HepG2 (cell line): ENCODE results near the gene PRKG1. TPM values are rescaled to one million over a fixed set of nuclear protein-coding genes. Genes with fewer than 3 reads are reported as not detected.

Experiments
- ATAC-seq: fragments of 200-7000 bp; cut with Tn5 transposase; 3 replicates; pipeline ENCODE4 v1.9.1; 2020; ENCODE audit warnings: mild to moderate bottlenecking, moderate library complexity
- BruUV-seq: library from RNA; stranded (reverse); fragments of 400-500 nt; replicated peaks from 2 replicates; lab custom pipeline; 2021; lab: Mats Ljungman, UMichigan
- CTCF ChIA-PET: fragments of 300-600 bp; formaldehyde crosslinking; extraction: SDS; loops from one replicate; lab custom pipeline; 2021; ENCODE audit warnings: low total read pairs, inconsistent platforms, low intra/inter-chr PET ratio; lab: Yijun Ruan, JAX
- POLR2A ChIA-PET: fragments of 350-600 bp; sonication (Branson Sonifier 250); formaldehyde crosslinking; loops from one replicate; lab custom pipeline; 2020; ENCODE audit warnings: antibody characterized with exemption, inconsistent platforms; lab: Yijun Ruan, JAX
- DNase-seq: peaks from one replicate; pipeline ENCODE4 v3.0.0-alpha.2; 2015; ENCODE audit warnings: low spot score
- FAIRE-seq: peaks from 3 replicates; lab custom pipeline; 2011; peaks lifted over from hg19 to GRCh38; lab: Jason Lieb, UNC
- H2AFZ ChIP-seq: one replicate; pipeline ENCODE4 v1.6.1; 2011; ENCODE audit warnings: low read length, inconsistent platforms
- H3K27ac ChIP-seq: fragments of 300-600 bp; 3 replicates; pipeline ENCODE4 v1.8.0; 2011; ENCODE audit warnings: mixed run types, mild to moderate bottlenecking, mixed read lengths, low read length, inconsistent platforms; ENCODE audit not compliant: insufficient read depth; ENCODE audit errors: extremely low read length
- H3K27me3 ChIP-seq, 2 experiments: fragments of 200-600 bp in 1 of 2; 2 replicates in 1 of 2; 3 replicates in 1 of 2; pipeline versions ENCODE4 v1.6.0 to v1.8.0; 2011; ENCODE audit warnings: low read length in 2 of 2, mild to moderate bottlenecking in 2 of 2, moderate library complexity in 2 of 2, inconsistent platforms in 1 of 2; ENCODE audit not compliant: insufficient read depth in 2 of 2, control insufficient read depth in 1 of 2
- H3K36me3 ChIP-seq, 2 experiments: fragments of 200-600 bp in 1 of 2; replicated peaks in 1 of 2; 2 replicates in 1 of 2; 3 replicates in 1 of 2; pipeline versions ENCODE4 v1.5.1 to v1.8.0; 2011; ENCODE audit warnings: low read length in 2 of 2, inconsistent platforms in 1 of 2; ENCODE audit not compliant: insufficient read depth in 2 of 2, control insufficient read depth in 1 of 2
- H3K4me1 ChIP-seq: 2 replicates; pipeline ENCODE4 v1.5.1; 2012; ENCODE audit warnings: low read length, inconsistent platforms; ENCODE audit not compliant: insufficient read depth
- H3K4me2 ChIP-seq: 2 replicates; pipeline ENCODE4 v1.6.0; 2011; ENCODE audit warnings: low read depth, low read length, inconsistent platforms
- H3K4me3 ChIP-seq, 3 experiments: fragments of 200-600 bp in 1 of 3; sonication (generic), shearing (Covaris generic) in 1 of 3; replicated peaks in 1 of 3; 2 replicates each; pipeline ENCODE4 v1.5.1; 2011 to 2016; ENCODE audit warnings: low read length in 3 of 3, inconsistent platforms in 2 of 3, low read depth in 2 of 3, mild to moderate bottlenecking in 2 of 3, control low read depth in 1 of 3, mixed read lengths in 1 of 3; ENCODE audit not compliant: insufficient read depth in 1 of 3
- H3K79me2 ChIP-seq: one replicate; pipeline ENCODE4 v1.6.1; 2011; ENCODE audit warnings: low read length, inconsistent platforms; ENCODE audit not compliant: insufficient read depth
- H3K9ac ChIP-seq: 2 replicates; pipeline ENCODE4 v1.6.0; 2011; ENCODE audit warnings: mild to moderate bottlenecking, low read depth, low read length, inconsistent platforms; ENCODE audit not compliant: insufficient read depth
- H3K9me3 ChIP-seq: 2 replicates; pipeline ENCODE4 v1.5.1; 2012; ENCODE audit warnings: mild to moderate bottlenecking, low read length
- H4K20me1 ChIP-seq: 2 replicates; pipeline ENCODE4 v1.6.0; 2011; ENCODE audit warnings: inconsistent platforms, mild to moderate bottlenecking, low read length, moderate library complexity; ENCODE audit not compliant: insufficient read depth
- ARID4A ChIP-seq: sonication (generic); formaldehyde crosslinking; IDR thresholded peaks from 2 replicates; pipeline ENCODE4 v1.5.0; 2020; ENCODE audit warnings: mild to moderate bottlenecking, missing genetic modification reagents, borderline replicate concordance
- CAMTA2 ChIP-seq: sonication (generic); formaldehyde crosslinking; IDR thresholded peaks from 2 replicates; pipeline ENCODE4 v1.4.0; 2020; ENCODE audit warnings: mild to moderate bottlenecking, missing genetic modification reagents, borderline replicate concordance
- CHD4 ChIP-seq: fragments of 200-600 bp; sonication (generic); IDR thresholded peaks from 2 replicates; pipeline ENCODE4 v1.7.0; 2017; ENCODE audit warnings: mild to moderate bottlenecking, low read length, borderline replicate concordance
- MXD3 ChIP-seq: IDR thresholded peaks from 2 replicates; pipeline ENCODE4 v1.6.1; 2016; ENCODE audit warnings: mild to moderate bottlenecking, missing biosample characterization, missing genetic modification reagents
- NR1H2 ChIP-seq: sonication (generic); formaldehyde crosslinking; IDR thresholded peaks from 2 replicates; pipeline ENCODE4 v1.8.1; 2022; ENCODE audit warnings: low read depth, missing genetic modification reagents, borderline replicate concordance
- RBFOX2 ChIP-seq: fragments of 200-400 bp; formaldehyde crosslinking; IDR thresholded peaks from 2 replicates; pipeline ENCODE4 v1.6.1; 2017; ENCODE audit warnings: low read depth, mild to moderate bottlenecking, low read length
- SP1 ChIP-seq, 2 experiments: fragments of 450-650 bp in 1 of 2; sonication (generic) in 1 of 2; formaldehyde crosslinking in 1 of 2; IDR thresholded peaks; 2 replicates each; pipeline versions ENCODE4 v1.4.0 to v1.6.1; 2016 to 2020; ENCODE audit warnings: missing genetic modification reagents in 1 of 2
- SUZ12 ChIP-seq: fragments of 150-350 bp; IDR thresholded peaks from 2 replicates; pipeline ENCODE4 v1.6.1; 2014; ENCODE audit warnings: low read depth, low read length
- TFDP2 ChIP-seq: sonication (generic); formaldehyde crosslinking; IDR thresholded peaks from 2 replicates; pipeline ENCODE4 v1.4.0; 2020; ENCODE audit warnings: missing genetic modification reagents
- ZNF12 ChIP-seq: sonication (generic); formaldehyde crosslinking; IDR thresholded peaks from 2 replicates; pipeline ENCODE4 v1.5.0; 2020; ENCODE audit warnings: missing genetic modification reagents
- ZNF317 ChIP-seq: sonication (generic); formaldehyde crosslinking; IDR thresholded peaks from 2 replicates; pipeline ENCODE4 v1.5.0; 2020; ENCODE audit warnings: mild to moderate bottlenecking, missing genetic modification reagents
- ZNF740 ChIP-seq: sonication (generic); formaldehyde crosslinking; IDR thresholded peaks from 2 replicates; pipeline ENCODE4 v1.4.0; 2020; ENCODE audit warnings: missing genetic modification reagents
- ZNF773 ChIP-seq: sonication (generic); formaldehyde crosslinking; IDR thresholded peaks from 2 replicates; pipeline ENCODE4 v1.4.0; 2020; ENCODE audit warnings: missing genetic modification reagents, borderline replicate concordance
- WGBS: methylation state at CpG from one replicate; pipeline ENCODE4 v1.1.6; 2017; ENCODE audit warnings: low lambda C conversion rate; 5-methylcytosine and 5-hydroxymethylcytosine counted together
- in situ Hi-C: cut with HindIII; loops from 2 replicates; pipeline ENCODE4 v1.10.0; 2017; ENCODE audit warnings: low pct_unique_long_range_greater_than_20kb; ENCODE audit not compliant: extremely low pct_ligation_motif_present
- intact Hi-C: fragments of 100-400 bp; cut with micrococcal nuclease; formaldehyde crosslinking; loops from one replicate; pipeline ENCODE4 v1.10.0; 2022; ENCODE audit not compliant: unreplicated experiment
- polyA plus RNA-seq, 8 experiments: library from polyadenylated mRNA; depleted of rRNA in 3 of 8; stranded (reverse) in 7 of 8; unstranded in 1 of 8; fragments of >200 nt; fragmentation: Illumina TruSeq in 4 of 8; extraction: Trizol in 4 of 8; gene quantifications; 2 replicates each; pipeline versions ENCODE4 v1.2.1 to v1.2.3, GENCODE V29; 2011 to 2016; ENCODE audit warnings: low read depth in 4 of 8, missing spikeins in 1 of 8, mixed read lengths in 1 of 8; ENCODE audit not compliant: insufficient read depth in 1 of 8
- total RNA-seq, 5 experiments: library from RNA; depleted of rRNA; stranded (reverse); fragments of >200 nt; fragmentation: Illumina TruSeq; extraction: Trizol; gene quantifications; 2 replicates each; pipeline ENCODE4 v1.2.3, GENCODE V29; 2016; ENCODE audit warnings: low read depth in 1 of 5

The PRKG1 gene
- total and polyA plus RNA-seq, 2 of the 13 experiments (the other 11 are each of a cell fraction or from before 2014, with no cell fraction given) = 0.01 TPM; not detected in 1

GRCh38 chr10:51141010-51141409 lies 66.7 kb downstream of the PRKG1 start:
- no peak overlapping the region for H3K4me2 ChIP-seq
- CTCF ChIA-PET = no interaction called here
- TF ChIP-seq ZNF12 (CRISPR knock-in tag) (no peak), ZNF773 (no peak), SUZ12 (no peak), ZNF317 (CRISPR knock-in tag) (no peak), CHD4 (no peak), MXD3 (CRISPR knock-in tag) (no peak)
- DNase-seq (no peak), FAIRE-seq (no peak), ATAC-seq (no peak)
- H3K9me3 ChIP-seq = no peaks in the 10 kb centered on the region
- no peak overlapping the region for H3K4me3 ChIP-seq
- no peaks in the 10 kb centered on the region for H3K36me3 ChIP-seq
- BruUV-seq = no TSS peak
- intact Hi-C loops (no loop called here), in situ Hi-C loops (no loop called here)
- no peaks in the 10 kb centered on the region for H3K79me2 ChIP-seq
- POLR2A ChIA-PET = no interaction called here
- no peaks in the 10 kb centered on the region for H3K4me1 ChIP-seq
- no peak overlapping the region for H2AFZ ChIP-seq
- H3K9ac ChIP-seq = no peak overlapping the region
- H3K27ac ChIP-seq = no peak overlapping the region
- WGBS = 2% methylated on average over 2 of the region's 2 CpGs
- H3K27me3 ChIP-seq = no peaks in the 10 kb centered on the region; a peak in 1 of 5 replicates
- no peaks in the 10 kb centered on the region for H4K20me1 ChIP-seq

GRCh38 chr10:51144161-51144781 lies 70.0 kb downstream of the PRKG1 start:
- 28% methylated on average over 1 of the region's 1 CpG for WGBS
- Histone ChIP-seq H2AFZ (no peak overlapping the region), H3K9me3 (no peaks in the 10 kb centered on the region), H3K27ac (no peak overlapping the region), H3K9ac (no peak overlapping the region), H3K36me3 (no peaks in the 10 kb centered on the region), H3K27me3 (no peaks in the 10 kb centered on the region), H4K20me1 (no peaks in the 10 kb centered on the region), H3K79me2 (no peaks in the 10 kb centered on the region), H3K4me2 (no peak overlapping the region), H3K4me3 (no peak overlapping the region), H3K4me1 (no peaks in the 10 kb centered on the region)
- intact Hi-C loops = no loop called here
- FAIRE-seq (no peak), DNase-seq (no peak), ATAC-seq (no peak)
- ChIA-PET POLR2A (no interaction called here), CTCF (no interaction called here)
- in situ Hi-C loops = no loop called here
- BruUV-seq = no TSS peak
- TF ChIP-seq CAMTA2 = no peak
- TF ChIP-seq ZNF740 = no peak
- TF ChIP-seq ARID4A = no peak
- no peak for TF ChIP-seq RBFOX2
- TF ChIP-seq SP1 (IDR thresholded peaks at IDR 0.05) = no peak
- TF ChIP-seq SP1 (CRISPR knock-in tag; IDR thresholded peaks at IDR 0.05) = no peak
- no peak for TF ChIP-seq NR1H2 (CRISPR knock-in tag)
- no peak for TF ChIP-seq TFDP2 (CRISPR knock-in tag)
